SK-N-SH (cell line): ENCODE results near the gene GTF3C1. TPM values are rescaled to one million over a fixed set of nuclear protein-coding genes. Genes with fewer than 3 reads are reported as not detected.

Source experiments
- CTCF ChIA-PET: fragments of 300-600, 350-600 bp; formaldehyde crosslinking; extraction: SDS; loops from one replicate; lab custom pipeline; 2021; lab: Yijun Ruan, JAX
- POLR2A ChIA-PET: fragments of 350-600 bp; sonication (Branson Sonifier 250); formaldehyde crosslinking; extraction: SDS; loops from one replicate; lab custom pipeline; 2020; ENCODE audit warnings: antibody characterized with exemption, inconsistent platforms; lab: Yijun Ruan, JAX
- DNase-seq: peaks from one replicate; pipeline ENCODE4 v3.0.0; 2012
- H2AFZ ChIP-seq: fragments of 200-600 bp; sonication (generic); 2 replicates; pipeline ENCODE4 v1.8.1; 2016; ENCODE audit warnings: antibody characterized with exemption, mild to moderate bottlenecking, low read depth
- H3F3A ChIP-seq: fragments of 200-600 bp; sonication (generic); replicated peaks from 2 replicates; pipeline ENCODE3; 2016; ENCODE audit warnings: antibody characterized with exemption, mild to moderate bottlenecking; ENCODE audit not compliant: insufficient read depth
- H3K27ac ChIP-seq, 2 experiments: fragments of 200-500 bp in 1 of 2; fragments of 200-600 bp in 1 of 2; sonication (Bioruptor generic) in 1 of 2; sonication (generic), shearing (Covaris generic) in 1 of 2; 2 replicates each; pipeline versions ENCODE4 v1.5.1 to v1.6.1; 2014 to 2016; ENCODE audit warnings: low read depth in 2 of 2, inconsistent platforms in 1 of 2, low read length in 1 of 2, mild to moderate bottlenecking in 1 of 2, mixed read lengths in 1 of 2
- H3K27me3 ChIP-seq: fragments of 200-600 bp; sonication (generic), shearing (Covaris generic); 2 replicates; pipeline ENCODE4 v1.6.1; 2016; ENCODE audit warnings: mixed run types; ENCODE audit not compliant: insufficient read depth
- H3K36me3 ChIP-seq, 2 experiments: fragments of 200-500 bp in 1 of 2; fragments of 200-600 bp in 1 of 2; sonication (Bioruptor generic) in 1 of 2; sonication (generic) in 1 of 2; replicated peaks in 1 of 2; 2 replicates each; pipeline versions ENCODE3 to v1.5.1; 2014 to 2016; ENCODE audit warnings: low read length in 1 of 2, mild to moderate bottlenecking in 1 of 2; ENCODE audit not compliant: insufficient read depth in 2 of 2, control insufficient read depth in 1 of 2
- H3K4me1 ChIP-seq, 2 experiments: fragments of 200-500 bp in 1 of 2; fragments of 200-600 bp in 1 of 2; sonication (Bioruptor generic) in 1 of 2; sonication (generic), shearing (Covaris generic) in 1 of 2; 2 replicates each; pipeline versions ENCODE4 v1.5.1 to v1.6.1; 2014 to 2016; ENCODE audit warnings: low read depth in 1 of 2, low read length in 1 of 2, mixed run types in 1 of 2; ENCODE audit not compliant: insufficient read depth in 2 of 2, control insufficient read depth in 1 of 2
- H3K4me2 ChIP-seq: fragments of 200-600 bp; sonication (generic), shearing (Covaris generic); 2 replicates; pipeline ENCODE4 v1.6.1; 2017; ENCODE audit warnings: mixed run types
- H3K4me3 ChIP-seq, 2 experiments: fragments of 200-500 bp in 1 of 2; fragments of 200-600 bp in 1 of 2; sonication (Bioruptor generic) in 1 of 2; sonication (generic), shearing (Covaris generic) in 1 of 2; 2 replicates each; pipeline versions ENCODE4 v1.5.1 to v1.8.1; 2014 to 2016; ENCODE audit warnings: low read depth in 2 of 2, inconsistent platforms in 1 of 2, low read length in 1 of 2, mild to moderate bottlenecking in 1 of 2, mixed read lengths in 1 of 2, moderate library complexity in 1 of 2
- H3K79me2 ChIP-seq: fragments of 200-600 bp; sonication (generic); 2 replicates; pipeline ENCODE4 v1.8.1; 2017; ENCODE audit warnings: mild to moderate bottlenecking; ENCODE audit not compliant: insufficient read depth
- H3K9ac ChIP-seq: fragments of 200-600 bp; sonication (generic); 2 replicates; pipeline ENCODE4 v1.6.1; 2017; ENCODE audit warnings: mixed run types
- H3K9me2 ChIP-seq: fragments of 200-600 bp; sonication (generic); 2 replicates; pipeline ENCODE4 v1.6.1; 2017; ENCODE audit warnings: mixed run types
- H3K9me3 ChIP-seq: fragments of 200-600 bp; sonication (generic); 2 replicates; pipeline ENCODE4 v1.6.1; 2017; ENCODE audit warnings: mixed run types, mild to moderate bottlenecking, moderate library complexity
- H4K20me1 ChIP-seq: fragments of 200-600 bp; sonication (generic); 2 replicates; pipeline ENCODE4 v1.6.1; 2017; ENCODE audit warnings: mild to moderate bottlenecking, mixed run types; ENCODE audit not compliant: insufficient read depth
- CTCF ChIP-seq: fragments of 200-600 bp; sonication (generic); IDR thresholded peaks from 2 replicates; pipeline ENCODE4 v1.6.1; 2017; ENCODE audit warnings: antibody characterized with exemption, mild to moderate bottlenecking, moderate library complexity
- FOXM1 ChIP-seq: IDR thresholded peaks from 2 replicates; pipeline ENCODE4 v1.4.0; 2012; ENCODE audit warnings: low read depth, mild to moderate bottlenecking
- GATA2 ChIP-seq: sonication (generic); formaldehyde crosslinking; IDR thresholded peaks from 2 replicates; pipeline ENCODE4 v1.5.0; 2020; ENCODE audit warnings: mild to moderate bottlenecking, missing genetic modification reagents
- IRF3 ChIP-seq: fragments of 150-350 bp; IDR thresholded peaks from 2 replicates; pipeline ENCODE4 v1.6.1; 2016; ENCODE audit warnings: mild to moderate bottlenecking, low read depth, low read length
- JUND ChIP-seq: IDR thresholded peaks from 2 replicates; pipeline ENCODE4 v1.4.0; 2012
- NFIC ChIP-seq: IDR thresholded peaks from 2 replicates; pipeline ENCODE4 v1.4.0; 2012; ENCODE audit warnings: borderline replicate concordance
- NRF1 ChIP-seq: IDR thresholded peaks from 2 replicates; pipeline ENCODE4 v1.6.1; 2012; ENCODE audit warnings: low read depth, mild to moderate bottlenecking, low read length
- RAD21 ChIP-seq: IDR thresholded peaks from 2 replicates; pipeline ENCODE4 v1.6.1; 2012; ENCODE audit warnings: mild to moderate bottlenecking, low read length
- RFX5 ChIP-seq: IDR thresholded peaks from 2 replicates; pipeline ENCODE4 v1.6.1; 2012; ENCODE audit warnings: mild to moderate bottlenecking, improper control_type of control experiment, low read length
- SMC3 ChIP-seq: IDR thresholded peaks from 2 replicates; pipeline ENCODE4 v1.6.1; 2012; ENCODE audit warnings: low read depth, low read length, improper control_type of control experiment
- TEAD4 ChIP-seq: IDR thresholded peaks from 2 replicates; pipeline ENCODE4 v1.4.0; 2012; ENCODE audit warnings: mild to moderate bottlenecking, borderline replicate concordance; ENCODE audit not compliant: insufficient read depth
- YY1 ChIP-seq: IDR thresholded peaks from 2 replicates; pipeline ENCODE4 v1.4.0; 2012; ENCODE audit warnings: low read depth, mild to moderate bottlenecking
- WGBS: methylation state at CpG from one replicate; pipeline ENCODE4 v1.1.6; 2017; ENCODE audit warnings: low lambda C conversion rate; 5-methylcytosine and 5-hydroxymethylcytosine counted together
- polyA plus RNA-seq, 3 experiments: library from polyadenylated mRNA; depleted of rRNA; stranded (reverse); fragments of >200 nt; gene quantifications; 2 replicates each; pipeline ENCODE4 v1.2.3, GENCODE V29; 2012

The GTF3C1 gene
- polyA plus RNA-seq, 1 of the 3 experiments (the other 2 are of a cell fraction), result 47.2 TPM

GRCh38 chr16:27595993-27596392 lies 46.3 kb upstream of the GTF3C1 start:
- DNase-seq, result no peak
- ChIA-PET POLR2A (no interaction called here), CTCF (interaction anchor here (0.6 kb wide), 1 partner anchor 27 kb away, joined by 3 read pairs; no protein-coding TSS in a partner anchor)
- Histone ChIP-seq H3K9me2 (no peaks in the 10 kb centered on the region), H3K4me2 (no peak overlapping the region), H3F3A (no peaks in the 10 kb centered on the region), H3K79me2 (no peaks in the 10 kb centered on the region), H2AFZ (no peak overlapping the region), H3K27ac (no peak overlapping the region), H4K20me1 (no peaks in the 10 kb centered on the region), H3K9me3 (no peaks in the 10 kb centered on the region)
- TF ChIP-seq RAD21, result no peak
- no peak for TF ChIP-seq YY1
- no peak for TF ChIP-seq IRF3
- TF ChIP-seq RFX5, result no peak
- no peak for TF ChIP-seq TEAD4
- no peak for TF ChIP-seq JUND
- TF ChIP-seq FOXM1, result no peak
- TF ChIP-seq, all 33 proteins: peak for 0
- 81% methylated on average over 6 of the region's 6 CpGs for WGBS
- no peak overlapping the region for H3K9ac ChIP-seq
- peaks cover 0 to 9% of the 10 kb centered on the region in 2 experiments; a peak in 1 of 4 replicates for H3K4me1 ChIP-seq
- H3K27me3 ChIP-seq, result no peaks in the 10 kb centered on the region
- no peak overlapping the region for H3K4me3 ChIP-seq
- H3K36me3 ChIP-seq, result no peaks in the 10 kb centered on the region

- CTCF ChIA-PET, result interaction anchor here (0.6 to 2.1 kb wide), 4 partner anchors 10 to 272 kb away, joined by 3 to 9 read pairs (median 3); no protein-coding TSS in a partner anchor
- Histone ChIP-seq H3K9me2 (no peaks in the 10 kb centered on the region), H3K79me2 (no peaks in the 10 kb centered on the region), H3K36me3 (no peaks in the 10 kb centered on the region), H4K20me1 (no peaks in the 10 kb centered on the region), H2AFZ (no peak overlapping the region), H3F3A (no peaks in the 10 kb centered on the region), H3K4me2 (no peak overlapping the region), H3K9ac (no peak overlapping the region), H3K4me3 (no peak overlapping the region), H3K27me3 (no peaks in the 10 kb centered on the region), H3K27ac (no peak overlapping the region), H3K4me1 (peaks cover 0 to 9% of the 10 kb centered on the region in 2 experiments; a peak in 1 of 4 replicates), H3K9me3 (no peaks in the 10 kb centered on the region)
- POLR2A ChIA-PET, result no interaction called here
- 82% methylated on average over 4 of the region's 4 CpGs for WGBS
- no peak for DNase-seq
- no peak for TF ChIP-seq GATA2 (CRISPR knock-in tag)
- no peak for TF ChIP-seq SMC3
- TF ChIP-seq NRF1, result no peak
- no peak for TF ChIP-seq NFIC
- no peak for TF ChIP-seq CTCF
These were observed 45.8 kb upstream of the GTF3C1 start for GRCh38 chr16:27595475-27595874.
